OCI-LY7 (cell line): ENCODE measurements around the gene LY86. TPM values are rescaled to one million over a fixed set of nuclear protein-coding genes. Genes with fewer than 3 reads are reported as not detected.

Experiments used
- BruUV-seq: library from RNA; stranded (reverse); fragments of 400-500 nt; replicated peaks from 2 replicates; lab custom pipeline; 2021; lab: Mats Ljungman, UMichigan
- CTCF ChIA-PET: fragments of 300-600 bp; sonication (Branson Sonifier 250); formaldehyde crosslinking; loops from one replicate; lab custom pipeline; 2022; ENCODE audit warnings: antibody characterized with exemption; ENCODE audit not compliant: unreplicated experiment; lab: Charles Lee
- POLR2A ChIA-PET: fragments of 300-600 bp; sonication (Branson Sonifier 250); formaldehyde crosslinking; loops from one replicate; lab custom pipeline; 2022; ENCODE audit warnings: antibody characterized with exemption; lab: Charles Lee
- DNase-seq: peaks from one replicate; pipeline ENCODE4 v3.0.0-alpha.2; 2015; ENCODE audit warnings: low spot score
- H2AFZ ChIP-seq: fragments of 200-600 bp; sonication (generic), shearing (Covaris generic); 2 replicates; pipeline ENCODE4 v1.6.1; 2014; ENCODE audit warnings: mild to moderate bottlenecking, antibody characterized with exemption, low read length, moderate library complexity
- H3K27ac ChIP-seq: fragments of 200-600 bp; sonication (generic); 2 replicates; pipeline ENCODE4 v1.5.1; 2014; ENCODE audit warnings: mixed run types, low read depth, mild to moderate bottlenecking, moderate library complexity, low read length, inconsistent platforms; ENCODE audit not compliant: poor library complexity, severe bottlenecking
- H3K36me3 ChIP-seq: fragments of 200-600 bp; sonication (generic); 2 replicates; pipeline ENCODE4 v1.6.1; 2014; ENCODE audit warnings: mild to moderate bottlenecking, antibody characterized with exemption, low read length, moderate library complexity, mixed read lengths; ENCODE audit not compliant: insufficient read depth
- H3K4me1 ChIP-seq: fragments of 200-600 bp; sonication (generic); 2 replicates; pipeline ENCODE4 v1.5.1; 2014; ENCODE audit warnings: mild to moderate bottlenecking, low read length; ENCODE audit not compliant: insufficient read depth, poor library complexity, severe bottlenecking
- H3K4me2 ChIP-seq: fragments of 200-600 bp; sonication (generic); 2 replicates; pipeline ENCODE4 v1.6.1; 2014; ENCODE audit warnings: mild to moderate bottlenecking, low read length
- H3K4me3 ChIP-seq: fragments of 200-600 bp; sonication (generic); 2 replicates; pipeline ENCODE4 v1.5.1; 2014; ENCODE audit warnings: mild to moderate bottlenecking, low read depth, low read length; ENCODE audit not compliant: poor library complexity, severe bottlenecking
- H3K79me2 ChIP-seq: fragments of 200-600 bp; sonication (generic); 2 replicates; pipeline ENCODE4 v1.6.1; 2016; ENCODE audit warnings: low read depth, mild to moderate bottlenecking, low read length, moderate library complexity, mixed read lengths; ENCODE audit not compliant: insufficient read depth
- H3K9me2 ChIP-seq: fragments of 200-600 bp; sonication (generic); 2 replicates; pipeline ENCODE4 v1.6.1; 2016; ENCODE audit warnings: mild to moderate bottlenecking, low read length, mixed read lengths; ENCODE audit not compliant: insufficient read depth
- H3K9me3 ChIP-seq: fragments of 200-600 bp; sonication (generic); 2 replicates; pipeline ENCODE4 v1.6.1; 2014; ENCODE audit warnings: mild to moderate bottlenecking, mixed run types, low read length, mixed read lengths
- H4K20me1 ChIP-seq: fragments of 200-600 bp; sonication (generic); 2 replicates; pipeline ENCODE4 v1.6.1; 2014; ENCODE audit warnings: mild to moderate bottlenecking, antibody characterized with exemption, low read length, moderate library complexity, mixed read lengths; ENCODE audit not compliant: insufficient read depth
- CTCF ChIP-seq: fragments of 200-600 bp; sonication (generic); conservative IDR thresholded peaks from 2 replicates; pipeline ENCODE4 v1.5.1; 2014; ENCODE audit warnings: mild to moderate bottlenecking, antibody characterized with exemption, low read length, moderate library complexity, mixed read lengths
- EZH2phosphoT487 ChIP-seq: fragments of 200-600 bp; sonication (generic); IDR thresholded peaks from 2 replicates; pipeline ENCODE4 v1.6.1; 2018; ENCODE audit warnings: low read depth, borderline replicate concordance, mild to moderate bottlenecking, mixed run types, antibody characterized with exemption, low read length, moderate library complexity, mixed read lengths
- intact Hi-C: fragments of 100-400 bp; cut with micrococcal nuclease; formaldehyde crosslinking; loops from one replicate; pipeline ENCODE4 v1.10.0; 2022; ENCODE audit not compliant: unreplicated experiment
- total RNA-seq, 2 experiments: library from RNA; depleted of rRNA in 1 of 2; stranded (reverse); fragments of >200 nt in 1 of 2; shearing (Covaris generic) in 1 of 2; gene quantifications; 2 replicates each; pipeline ENCODE4 v1.2.3, GENCODE V29; 2014 to 2022

The LY86 gene
- total RNA-seq, 2 experiments from 2014 or later, result 48.4 to 62.8 TPM

GRCh38 chr6:6547110-6547879, 41.2 kb upstream of the LY86 start:
- H3K4me2 ChIP-seq, result peak overlapping the region; percentile 64
- POLR2A ChIA-PET, result interaction anchor here (1.1 to 1.6 kb wide), 2 partner anchors 15 to 49 kb away, joined by 3 to 5 read pairs; no protein-coding TSS in a partner anchor
- BruUV-seq, result no TSS peak

GRCh38 chr6:6556161-6556737, 32.3 kb upstream of the LY86 start:
- DNase-seq, result no peak
- no peaks in the 10 kb centered on the region for H3K9me2 ChIP-seq
- ChIA-PET CTCF (interaction anchor here (1.0 kb wide), 1 partner anchor 27 kb away, joined by 3 read pairs; no protein-coding TSS in a partner anchor), POLR2A (interaction anchor here (0.5 to 1.2 kb wide), 3 partner anchors 227 to 558 kb away, joined by 3 to 5 read pairs (median 3); no protein-coding TSS in a partner anchor)
- no peaks in the 10 kb centered on the region for H3K36me3 ChIP-seq
- H3K79me2 ChIP-seq, result no peaks in the 10 kb centered on the region
- no TSS peak for BruUV-seq
- H3K9me3 ChIP-seq, result no peaks in the 10 kb centered on the region
- H3K4me3 ChIP-seq, result no peak overlapping the region
- no peaks in the 10 kb centered on the region for H4K20me1 ChIP-seq
- no peaks in the 10 kb centered on the region for H3K4me1 ChIP-seq
- no peak overlapping the region for H3K4me2 ChIP-seq
- intact Hi-C loops, result loop anchor here (2.0 kb wide), 1 partner anchor 121 kb away; no protein-coding TSS in a partner anchor
- TF ChIP-seq CTCF, result no peak
- TF ChIP-seq EZH2phosphoT487, result no peak
- H3K27ac ChIP-seq, result no peak overlapping the region
- H2AFZ ChIP-seq, result no peak overlapping the region

More at GRCh38 chr6:6547110-6547879, 41.2 kb upstream of the LY86 start:
- TF ChIP-seq EZH2phosphoT487 (no peak), CTCF (peak; percentile 97)
- Histone ChIP-seq H2AFZ (peak overlapping the region; percentile 72), H3K27ac (no peak overlapping the region), H3K4me1 (peaks cover 20% of the 10 kb centered on the region), H3K9me2 (no peaks in the 10 kb centered on the region), H3K9me3 (no peaks in the 10 kb centered on the region; the same call in 1 of the 2 replicates), H3K36me3 (no peaks in the 10 kb centered on the region; the same call in 1 of the 2 replicates), H3K79me2 (no peaks in the 10 kb centered on the region), H3K4me3 (peak overlapping the region; percentile 37), H4K20me1 (no peaks in the 10 kb centered on the region)
- intact Hi-C loops, result loop anchor here (1.0 to 5.0 kb wide), 7 partner anchors 52 to 1076 kb away; no protein-coding TSS in a partner anchor
- CTCF ChIA-PET, result interaction anchor here (1.3 kb wide), 2 partner anchors 466 to 493 kb away, joined by 3 to 4 read pairs; no protein-coding TSS in a partner anchor
- DNase-seq, result peak; percentile 87
